C4-2B (cell line): ENCODE results near the gene GSTM3.

ENCODE experiments used
- H3K27ac ChIP-seq: fragments of 450-650 bp; 2 replicates; pipeline ENCODE4 v1.5.1; 2017
- CTCF ChIP-seq: fragments of 450-650 bp; conservative IDR thresholded peaks from 2 replicates; pipeline ENCODE4 v1.5.1; 2017; ENCODE audit warnings: mild to moderate bottlenecking
- ZFX ChIP-seq: fragments of 450-650 bp; IDR thresholded peaks from 2 replicates; pipeline ENCODE4 v1.6.1; 2017

GSTM3 gene

GRCh38 chr1:109781806-109782205, 41.0 kb upstream of the GSTM3 start:
- no peak for TF ChIP-seq ZFX
- no peak for TF ChIP-seq CTCF
- H3K27ac ChIP-seq = no peak overlapping the region

GRCh38 chr1:109780982-109781381, 40.1 kb upstream of the GSTM3 start:
- TF ChIP-seq CTCF = no peak
- TF ChIP-seq ZFX = no peak
- H3K27ac ChIP-seq = no peak overlapping the region

- no peak overlapping the region for H3K27ac ChIP-seq
- TF ChIP-seq ZFX (no peak), CTCF (no peak)
Measured at GRCh38 chr1:109777980-109778625, 37.3 kb upstream of the GSTM3 start.

GRCh38 chr1:109777436-109777835, 36.6 kb upstream of the GSTM3 start:
- TF ChIP-seq ZFX (no peak), CTCF (no peak)
- H3K27ac ChIP-seq = peak overlapping the region; percentile 4; the same call in 1 of the 2 replicates

- H3K27ac ChIP-seq = peak overlapping the region; percentile 4; the same call in 1 of the 2 replicates
- TF ChIP-seq ZFX (no peak), CTCF (peak; percentile 92)
Measured at GRCh38 chr1:109776911-109777310, 36.1 kb upstream of the GSTM3 start.

- no peak overlapping the region for H3K27ac ChIP-seq
Measured at GRCh38 chr1:109776206-109776835, 35.5 kb upstream of the GSTM3 start.

More at GRCh38 chr1:109776206-109776835, 35.5 kb upstream of the GSTM3 start:
- no peak for TF ChIP-seq ZFX
- no peak for TF ChIP-seq CTCF
